PC-3 (cell line): Measurements from ENCODE around the gene DEUP1.

Source experiments
- EZH2 ChIP-seq: fragments of 300-600 bp; sonication (generic); IDR thresholded peaks from one replicate; pipeline ENCODE4 v1.6.1; 2017; ENCODE audit warnings: antibody characterized with exemption, mild to moderate bottlenecking, low read length; ENCODE audit not compliant: unreplicated experiment
- TF ChIP-seq, protein P1 (sequence below): fragments of 300-600 bp; sonication (generic); conservative IDR thresholded peaks from 2 replicates; pipeline ENCODE4 v1.5.1; 2017; ENCODE audit warnings: antibody characterized with exemption, low read depth, mild to moderate bottlenecking, low read length

DNA sequence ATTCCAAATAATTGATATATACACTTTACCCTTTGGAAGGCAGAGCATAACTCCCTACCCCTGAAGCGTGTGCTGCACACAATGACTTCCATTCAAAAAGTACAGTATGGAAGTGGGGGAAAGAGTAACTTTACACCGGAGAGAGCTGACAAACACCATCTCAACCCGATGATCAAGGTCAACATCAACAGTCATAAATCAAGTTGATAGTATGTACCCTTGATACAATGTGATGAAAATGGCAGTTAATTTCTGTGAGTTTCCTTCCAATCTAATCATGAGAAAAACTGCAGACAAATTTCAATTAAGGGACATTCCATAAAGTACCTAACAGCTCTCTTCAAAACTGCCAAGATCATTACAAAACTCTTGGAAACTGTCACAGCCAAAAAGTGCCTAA, 6.0 kb upstream of the DEUP1 start:
- TF ChIP-seq, protein P1, sequence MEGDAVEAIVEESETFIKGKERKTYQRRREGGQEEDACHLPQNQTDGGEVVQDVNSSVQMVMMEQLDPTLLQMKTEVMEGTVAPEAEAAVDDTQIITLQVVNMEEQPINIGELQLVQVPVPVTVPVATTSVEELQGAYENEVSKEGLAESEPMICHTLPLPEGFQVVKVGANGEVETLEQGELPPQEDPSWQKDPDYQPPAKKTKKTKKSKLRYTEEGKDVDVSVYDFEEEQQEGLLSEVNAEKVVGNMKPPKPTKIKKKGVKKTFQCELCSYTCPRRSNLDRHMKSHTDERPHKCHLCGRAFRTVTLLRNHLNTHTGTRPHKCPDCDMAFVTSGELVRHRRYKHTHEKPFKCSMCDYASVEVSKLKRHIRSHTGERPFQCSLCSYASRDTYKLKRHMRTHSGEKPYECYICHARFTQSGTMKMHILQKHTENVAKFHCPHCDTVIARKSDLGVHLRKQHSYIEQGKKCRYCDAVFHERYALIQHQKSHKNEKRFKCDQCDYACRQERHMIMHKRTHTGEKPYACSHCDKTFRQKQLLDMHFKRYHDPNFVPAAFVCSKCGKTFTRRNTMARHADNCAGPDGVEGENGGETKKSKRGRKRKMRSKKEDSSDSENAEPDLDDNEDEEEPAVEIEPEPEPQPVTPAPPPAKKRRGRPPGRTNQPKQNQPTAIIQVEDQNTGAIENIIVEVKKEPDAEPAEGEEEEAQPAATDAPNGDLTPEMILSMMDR: no peak
- no peak for TF ChIP-seq EZH2
